SH-SY5Y (cell line): ENCODE results near the gene ROR1.

Experiments
- GATA2 ChIP-seq: IDR thresholded peaks from 2 replicates; pipeline ENCODE4 v1.6.1; 2011; ENCODE audit warnings: mild to moderate bottlenecking, low read depth, low read length
- GATA3 ChIP-seq: IDR thresholded peaks from 2 replicates; pipeline ENCODE4 v1.6.1; 2011; ENCODE audit warnings: low read depth, mild to moderate bottlenecking, low read length, moderate library complexity

ROR1 gene

GRCh38 chr1:63917571-63918417 is 144.0 kb downstream of the ROR1 start:
- no peak for TF ChIP-seq GATA2
- no peak for TF ChIP-seq GATA3

- no peak for TF ChIP-seq GATA3
These were observed 144.7 kb downstream of the ROR1 start for GRCh38 chr1:63918418-63918945.

GRCh38 chr1:63920154-63921117 is 146.6 kb downstream of the ROR1 start:
- TF ChIP-seq GATA2 (peak; percentile 49; the same call in 1 of the 2 replicates), GATA3 (no peak)

- no peak for TF ChIP-seq GATA2
- TF ChIP-seq GATA3, result no peak
These were observed 147.5 kb downstream of the ROR1 start for GRCh38 chr1:63921359-63921758.

- TF ChIP-seq GATA2 (no peak), GATA3 (no peak)
These were observed 148.0 kb downstream of the ROR1 start for GRCh38 chr1:63921802-63922201.

GRCh38 chr1:63922848-63923247 is 149.0 kb downstream of the ROR1 start:
- no peak for TF ChIP-seq GATA3
- no peak for TF ChIP-seq GATA2

GRCh38 chr1:63923302-63923701 is 149.5 kb downstream of the ROR1 start:
- TF ChIP-seq GATA2 (no peak), GATA3 (no peak)

GRCh38 chr1:63924600-63924999 is 150.8 kb downstream of the ROR1 start:
- TF ChIP-seq GATA2, result no peak
- TF ChIP-seq GATA3, result no peak

- TF ChIP-seq GATA2 (no peak), GATA3 (no peak)
These were observed 154.6 kb downstream of the ROR1 start for GRCh38 chr1:63928186-63929105.

- TF ChIP-seq GATA2 (no peak), GATA3 (no peak)
These were observed 155.3 kb downstream of the ROR1 start for GRCh38 chr1:63929106-63929478.

GRCh38 chr1:63931468-63931867 is 157.7 kb downstream of the ROR1 start:
- TF ChIP-seq GATA3, result no peak
- no peak for TF ChIP-seq GATA2

GRCh38 chr1:63934697-63935096 is 160.9 kb downstream of the ROR1 start:
- TF ChIP-seq GATA2 (no peak), GATA3 (no peak)

- TF ChIP-seq GATA2, result no peak
- TF ChIP-seq GATA3, result no peak
These were observed 161.3 kb downstream of the ROR1 start for GRCh38 chr1:63935143-63935542.

GRCh38 chr1:63935553-63935952 is 161.7 kb downstream of the ROR1 start:
- TF ChIP-seq GATA3 (no peak), GATA2 (no peak)

- TF ChIP-seq GATA3, result no peak
- TF ChIP-seq GATA2, result no peak
These were observed 162.5 kb downstream of the ROR1 start for GRCh38 chr1:63936276-63936675.

- no peak for TF ChIP-seq GATA2
- no peak for TF ChIP-seq GATA3
These were observed 163.0 kb downstream of the ROR1 start for GRCh38 chr1:63936801-63937200.
